ENCODE data around the gene TIMP1.

GRCh38 chrX:47625365-47625764 is 43.1 kb downstream of the TIMP1 start:
- TF ChIP-seq CTCF (IDR thresholded peaks at IDR 0.05) (no peak), POLR2A (IDR thresholded peaks at IDR 0.05) (no peak)

Data from esophagus squamous epithelium (tissue), 4 donors.